GM12878 (cell line): Measurements from ENCODE around the gene SLC30A4. TPM values are rescaled to one million over a fixed set of nuclear protein-coding genes. Genes with fewer than 3 reads are reported as not detected.

ENCODE experiments used
- ATAC-seq: fragments of 200-7000 bp; cut with Tn5 transposase; 3 replicates; pipeline ENCODE4 v1.9.1; 2020; ENCODE audit warnings: mild to moderate bottlenecking, moderate library complexity
- BruUV-seq: library from RNA; stranded (reverse); fragments of 400-500 nt; replicated peaks from 2 replicates; lab custom pipeline; 2021; lab: Mats Ljungman, UMichigan
- CTCF ChIA-PET: fragments of 300-600 bp; sonication (Branson Sonifier 250); formaldehyde crosslinking; extraction: SDS; loops from one replicate; lab custom pipeline; 2021; ENCODE audit warnings: inconsistent platforms; lab: Yijun Ruan, JAX
- POLR2A ChIA-PET: fragments of 350-600 bp; formaldehyde crosslinking; extraction: SDS; loops from one replicate; lab custom pipeline; 2021; ENCODE audit warnings: inconsistent platforms; lab: Charles Lee
- RAD21 ChIA-PET: fragments of 300-600 bp; sonication (Branson Sonifier 250); formaldehyde crosslinking; loops from one replicate; lab custom pipeline; 2023; ENCODE audit warnings: antibody characterized with exemption; ENCODE audit not compliant: unreplicated experiment; lab: Charles Lee
- SMC1A ChIA-PET: fragments of 300-600 bp; sonication (Branson Sonifier 250); formaldehyde crosslinking; loops from one replicate; lab custom pipeline; 2023; ENCODE audit not compliant: unreplicated experiment, uncharacterized antibody; lab: Charles Lee
- DNase-seq: peaks from one replicate; pipeline ENCODE4 v3.0.0-alpha.2; 2011; ENCODE audit warnings: low read depth, low spot score
- FAIRE-seq: peaks from 3 replicates; lab custom pipeline; 2011; peaks lifted over from hg19 to GRCh38; lab: Jason Lieb, UNC
- H2AFZ ChIP-seq: 2 replicates; pipeline ENCODE4 v1.6.0; 2011; ENCODE audit warnings: low read depth, low read length, control low read depth; ENCODE audit not compliant: control insufficient read depth
- H3K27ac ChIP-seq: 2 replicates; pipeline ENCODE4 v1.5.1; 2011; ENCODE audit warnings: control low read depth; ENCODE audit not compliant: control insufficient read depth, insufficient read depth
- H3K27me3 ChIP-seq, 2 experiments: replicated peaks in 1 of 2; 2 replicates each; pipeline versions ENCODE4 v1.6.0 to v1.6.1; 2011; ENCODE audit warnings: low read length in 1 of 2; ENCODE audit not compliant: control insufficient read depth in 2 of 2, insufficient read depth in 2 of 2
- H3K36me3 ChIP-seq, 2 experiments: 2 replicates each; pipeline ENCODE4 v1.5.1; 2011; ENCODE audit warnings: low read length in 1 of 2; ENCODE audit not compliant: control insufficient read depth in 2 of 2, insufficient read depth in 2 of 2
- H3K4me1 ChIP-seq: 2 replicates; pipeline ENCODE4 v1.6.1; 2011; ENCODE audit warnings: mild to moderate bottlenecking, low read length, moderate library complexity, mixed read lengths; ENCODE audit not compliant: control insufficient read depth, insufficient read depth
- H3K4me2 ChIP-seq: 2 replicates; pipeline ENCODE4 v1.6.0; 2011; ENCODE audit warnings: control low read depth; ENCODE audit not compliant: control insufficient read depth, insufficient read depth
- H3K4me3 ChIP-seq: fragments of 200-600 bp; sonication (generic); 2 replicates; pipeline ENCODE4 v1.5.1; 2016
- H3K79me2 ChIP-seq: 2 replicates; pipeline ENCODE4 v1.6.0; 2011; ENCODE audit warnings: low read length; ENCODE audit not compliant: control insufficient read depth, insufficient read depth
- H3K9ac ChIP-seq: 2 replicates; pipeline ENCODE4 v1.8.0; 2011; ENCODE audit warnings: low read length, control low read depth, mixed read lengths; ENCODE audit not compliant: control insufficient read depth, insufficient read depth
- H3K9me3 ChIP-seq: replicated peaks from 3 replicates; pipeline ENCODE4 v1.5.1; 2011; ENCODE audit warnings: mild to moderate bottlenecking, low read length; ENCODE audit not compliant: control insufficient read depth, insufficient read depth
- H4K20me1 ChIP-seq: 2 replicates; pipeline ENCODE4 v1.6.0; 2011; ENCODE audit not compliant: control insufficient read depth, insufficient read depth
- BHLHE40 ChIP-seq, 2 experiments: fragments of 450-650 bp in 1 of 2; IDR thresholded peaks; 2 replicates each; pipeline ENCODE4 v1.6.1; 2011 to 2017; ENCODE audit warnings: low read depth in 2 of 2, borderline replicate concordance in 1 of 2, improper control_type of control experiment in 1 of 2, low read length in 1 of 2, mild to moderate bottlenecking in 1 of 2
- FOXK2 ChIP-seq: fragments of 450-650 bp; IDR thresholded peaks from 2 replicates; pipeline ENCODE4 v1.6.1; 2017; ENCODE audit warnings: mild to moderate bottlenecking, moderate library complexity
- GATAD2B ChIP-seq: fragments of 450-650 bp; conservative IDR thresholded peaks from 2 replicates; pipeline ENCODE4 v1.6.1; 2017; ENCODE audit warnings: low read depth, mild to moderate bottlenecking, moderate library complexity
- MEF2B ChIP-seq: fragments of 450-650 bp; IDR thresholded peaks from 2 replicates; pipeline ENCODE4 v1.6.1; 2018; ENCODE audit warnings: mild to moderate bottlenecking, moderate library complexity; ENCODE audit not compliant: partially characterized antibody, poor library complexity, severe bottlenecking
- STAT3 ChIP-seq: IDR thresholded peaks from 2 replicates; pipeline ENCODE4 v1.6.1; 2011; ENCODE audit warnings: low read depth, low read length, improper control_type of control experiment
- YBX1 ChIP-seq: fragments of 450-650 bp; IDR thresholded peaks from 2 replicates; pipeline ENCODE4 v1.6.1; 2016; ENCODE audit warnings: antibody characterized with exemption
- ZNF384 ChIP-seq: IDR thresholded peaks from 2 replicates; pipeline ENCODE4 v1.6.1; 2012; ENCODE audit warnings: low read depth, mild to moderate bottlenecking, low read length, improper control_type of control experiment, borderline replicate concordance
- ZZZ3 ChIP-seq: IDR thresholded peaks from 2 replicates; pipeline ENCODE4 v1.6.1; 2011; ENCODE audit warnings: low read depth; ENCODE audit not compliant: control insufficient read depth, insufficient read length
- WGBS: methylation state at CpG from one replicate; pipeline ENCODE4 v1.1.6; 2016; ENCODE audit warnings: low lambda C conversion rate; ENCODE audit not compliant: insufficient replicate concordance, insufficient coverage; ENCODE audit errors: missing lambda C conversion rate; 5-methylcytosine and 5-hydroxymethylcytosine counted together
- in situ Hi-C: fragments of 300-500 bp; cut with MboI; formaldehyde crosslinking; loops from 9 replicates; pipeline ENCODE4 v1.14.3; 2018; ENCODE audit warnings: mixed read lengths
- intact Hi-C: fragments of 100-400 bp; cut with micrococcal nuclease; formaldehyde crosslinking; loops from one replicate; pipeline ENCODE4 v1.14.2; 2022; ENCODE audit not compliant: unreplicated experiment
- polyA plus RNA-seq, 11 experiments: library from polyadenylated mRNA; depleted of rRNA in 4 of 11; unstranded in 6 of 11; stranded (reverse) in 5 of 11; fragments of >200 nt; fragmentation: Nextera tagmentation in 4 of 11; fragmentation: Illumina TruSeq in 1 of 11; extraction: Ambion mirVana in 4 of 11; extraction: Trizol in 1 of 11; gene quantifications; 1 replicate in 1 of 11; 2 replicates in 10 of 11; pipeline versions ENCODE4 v1.2.1 to v1.2.3, GENCODE V29; 2011 to 2016; ENCODE audit warnings: inconsistent platforms in 2 of 11, missing spikeins in 2 of 11, low read depth in 1 of 11
- total RNA-seq, 4 experiments: library from RNA; depleted of rRNA in 3 of 4; stranded (reverse); fragments of >200 nt in 3 of 4; fragmentation: Illumina TruSeq in 1 of 4; extraction: Trizol in 1 of 4; gene quantifications; 2 replicates each; pipeline versions ENCODE4 v1.2.1 to v1.2.3, GENCODE V29; 2013 to 2021
- TF ChIP-seq, protein P1 (sequence below): fragments of 450-650 bp; IDR thresholded peaks from 2 replicates; pipeline ENCODE4 v1.6.1; 2018; ENCODE audit warnings: borderline replicate concordance, mild to moderate bottlenecking; ENCODE audit not compliant: partially characterized antibody

The SLC30A4 gene
- total and polyA plus RNA-seq, 10 of the 15 experiments (the other 5 are each of a cell fraction or from before 2014, with no cell fraction given), result 0.05 to 0.31 (median 0.20) TPM

DNA sequence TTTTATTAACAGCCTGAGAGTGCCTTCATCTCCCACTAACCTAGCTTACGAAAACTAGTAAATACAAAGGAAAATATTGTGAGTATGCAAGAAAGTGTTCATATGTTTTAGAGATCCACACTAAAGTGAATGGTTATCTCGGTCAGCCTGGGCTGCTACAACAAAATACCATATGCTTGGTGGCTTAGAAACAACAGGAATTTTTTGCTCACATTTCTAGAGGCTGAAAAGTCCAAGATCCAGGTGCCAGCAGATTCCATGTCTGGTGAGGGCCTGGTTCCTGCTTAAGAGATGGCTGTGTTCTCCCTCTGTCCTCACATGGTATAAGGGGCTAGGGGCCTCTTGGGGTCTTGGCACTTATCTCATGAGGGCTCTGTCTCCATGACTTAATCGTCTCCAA, 20.5 kb upstream of the SLC30A4 start:
- BruUV-seq, result no TSS peak
- TF ChIP-seq, protein P1, sequence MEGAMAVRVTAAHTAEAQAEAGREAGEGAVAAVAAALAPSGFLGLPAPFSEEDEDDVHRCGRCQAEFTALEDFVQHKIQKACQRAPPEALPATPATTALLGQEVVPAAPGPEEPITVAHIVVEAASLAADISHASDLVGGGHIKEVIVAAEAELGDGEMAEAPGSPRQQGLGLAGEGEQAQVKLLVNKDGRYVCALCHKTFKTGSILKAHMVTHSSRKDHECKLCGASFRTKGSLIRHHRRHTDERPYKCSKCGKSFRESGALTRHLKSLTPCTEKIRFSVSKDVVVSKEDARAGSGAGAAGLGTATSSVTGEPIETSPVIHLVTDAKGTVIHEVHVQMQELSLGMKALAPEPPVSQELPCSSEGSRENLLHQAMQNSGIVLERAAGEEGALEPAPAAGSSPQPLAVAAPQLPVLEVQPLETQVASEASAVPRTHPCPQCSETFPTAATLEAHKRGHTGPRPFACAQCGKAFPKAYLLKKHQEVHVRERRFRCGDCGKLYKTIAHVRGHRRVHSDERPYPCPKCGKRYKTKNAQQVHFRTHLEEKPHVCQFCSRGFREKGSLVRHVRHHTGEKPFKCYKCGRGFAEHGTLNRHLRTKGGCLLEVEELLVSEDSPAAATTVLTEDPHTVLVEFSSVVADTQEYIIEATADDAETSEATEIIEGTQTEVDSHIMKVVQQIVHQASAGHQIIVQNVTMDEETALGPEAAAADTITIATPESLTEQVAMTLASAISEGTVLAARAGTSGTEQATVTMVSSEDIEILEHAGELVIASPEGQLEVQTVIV, result no peak

GRCh38 chr15:45540531-45540930, 18.0 kb upstream of the SLC30A4 start:
- in situ Hi-C loops, result no loop called here
- Histone ChIP-seq H3K4me1 (no peaks in the 10 kb centered on the region), H3K36me3 (no peaks in the 10 kb centered on the region), H2AFZ (no peak overlapping the region), H4K20me1 (no peaks in the 10 kb centered on the region), H3K79me2 (no peaks in the 10 kb centered on the region), H3K27ac (no peak overlapping the region), H3K9ac (no peak overlapping the region), H3K27me3 (no peaks in the 10 kb centered on the region), H3K4me2 (no peak overlapping the region), H3K4me3 (no peak overlapping the region), H3K9me3 (no peaks in the 10 kb centered on the region)
- DNase-seq (no peak), ATAC-seq (no peak), FAIRE-seq (no peak)
- ChIA-PET SMC1A (no interaction called here), CTCF (interaction anchor here (0.6 kb wide), 1 partner anchor 20 kb away, joined by 5 read pairs; no protein-coding TSS in a partner anchor), POLR2A (interaction anchor here (0.7 kb wide), 1 partner anchor 9 kb away, joined by 3 read pairs; no protein-coding TSS in a partner anchor), RAD21 (no interaction called here)
- WGBS, result 0% methylated on average over 1 of the region's 1 CpG
- intact Hi-C loops, result no loop called here
- no TSS peak for BruUV-seq
- TF ChIP-seq ZNF384 (no peak), ZZZ3 (no peak), GATAD2B (no peak), STAT3 (no peak), MEF2B (no peak), BHLHE40 (IDR thresholded peaks at IDR 0.05; ENCODE audit: borderline replicate concordance in 1 of 2, low read depth in 2 of 2, low read length in 1 of 2) (no peak), YBX1 (no peak), FOXK2 (no peak)

More for the DNA sequence above, 20.5 kb upstream of the SLC30A4 start:
- no peaks in the 10 kb centered on the region for H3K27me3 ChIP-seq
- no peak overlapping the region for H2AFZ ChIP-seq
- H3K4me1 ChIP-seq, result no peaks in the 10 kb centered on the region
- no peak overlapping the region for H3K4me3 ChIP-seq
- ChIA-PET RAD21 (no interaction called here), CTCF (no interaction called here), SMC1A (interaction anchor here (0.6 kb wide), 1 partner anchor 8 kb away, joined by 3 read pairs; no protein-coding TSS in a partner anchor), POLR2A (no interaction called here)
- DNase-seq, result no peak
- H4K20me1 ChIP-seq, result no peaks in the 10 kb centered on the region
- H3K4me2 ChIP-seq, result no peak overlapping the region
- H3K9ac ChIP-seq, result no peak overlapping the region
- ATAC-seq, result no peak
- no peaks in the 10 kb centered on the region for H3K36me3 ChIP-seq
- in situ Hi-C loops, result no loop called here
- no peaks in the 10 kb centered on the region for H3K79me2 ChIP-seq
- intact Hi-C loops, result no loop called here
- H3K27ac ChIP-seq, result no peak overlapping the region
- no peak for FAIRE-seq
- H3K9me3 ChIP-seq, result no peaks in the 10 kb centered on the region
- WGBS, result 22% methylated on average over 3 of the region's 3 CpGs
